Heart left ventricle (tissue), 13 donors: ENCODE data around the gene MRM2.

ENCODE experiments used
- POLR2A ChIP-seq, 2 donors: fragments of 450-650 bp; IDR thresholded peaks; one replicate each; pipeline ENCODE4 v1.6.1; 2017; ENCODE audit warnings: antibody characterized with exemption in 2 of 2, mild to moderate bottlenecking in 2 of 2, moderate library complexity in 2 of 2
- TF ChIP-seq, protein P1 (sequence below), 12 donors: fragments of 200-600 bp; sonication (generic) in 4 of 12; IDR thresholded peaks; one replicate each; pipeline versions ENCODE4 v1.5.0 to v1.8.0; 2018 to 2022; ENCODE audit warnings: antibody characterized with exemption in 12 of 12, mild to moderate bottlenecking in 5 of 12
- donor health status: ischemic (EF 13 %, LVEDD 7.1; RV severe dilation, severe dysfunction).
- donor health status: DM: no; HTN: yes; CAD: no.
- donor health status: DM: no; HTN: no; CAD: no.
- donor health status: ischemic (EF 25% LVEDD 6.9; RV normal size, moderate dysfunction).
- donor health status: ischemic (EF 25% LVEDD 5.7; RV mildly dilated, moderate dysfunction).
- donor health status: ischemic (EF 35%, LVEDD 5.7; RV mildly dilated, moderate dysfunction).
- donor health status: nonischemic (EF 11% LVEDD 7.7; RV severe dilation, severe dysfunction).
- donor health status: DM: yes; HTN: yes; CAD: no.
- donor health status: PGD.
- donor health status: ischemic (EF 29% LVEDD 5.4; RV normal size, mild dysfunction).
- donor health status: nonischemic (EF 23%, LVEDD 6.1; RV moderate dilation, normal function).

DNA sequence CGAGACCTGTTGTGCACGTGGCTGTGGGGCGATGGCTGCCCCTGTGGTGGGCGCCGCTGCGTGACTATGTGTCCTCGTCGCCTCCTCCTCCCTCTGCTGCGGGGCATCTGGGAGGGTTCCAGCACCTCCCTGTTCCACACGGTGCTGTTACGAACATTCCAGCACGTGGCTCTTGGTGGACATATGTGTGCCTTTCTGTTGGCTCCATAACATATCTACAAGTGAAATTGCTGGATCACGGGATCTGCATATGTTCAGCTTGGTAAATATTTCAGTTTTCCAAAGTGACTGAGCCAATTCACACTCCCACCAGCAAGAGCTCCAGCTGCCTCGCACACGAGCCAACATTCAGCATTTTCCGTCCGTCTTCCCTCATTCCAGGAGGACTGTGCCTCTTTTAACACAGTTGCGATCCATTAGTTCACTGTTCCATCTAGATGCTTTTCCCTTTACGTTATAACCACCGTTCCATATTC lies 47.1 kb upstream of the MRM2 start:
- TF ChIP-seq, protein P1, sequence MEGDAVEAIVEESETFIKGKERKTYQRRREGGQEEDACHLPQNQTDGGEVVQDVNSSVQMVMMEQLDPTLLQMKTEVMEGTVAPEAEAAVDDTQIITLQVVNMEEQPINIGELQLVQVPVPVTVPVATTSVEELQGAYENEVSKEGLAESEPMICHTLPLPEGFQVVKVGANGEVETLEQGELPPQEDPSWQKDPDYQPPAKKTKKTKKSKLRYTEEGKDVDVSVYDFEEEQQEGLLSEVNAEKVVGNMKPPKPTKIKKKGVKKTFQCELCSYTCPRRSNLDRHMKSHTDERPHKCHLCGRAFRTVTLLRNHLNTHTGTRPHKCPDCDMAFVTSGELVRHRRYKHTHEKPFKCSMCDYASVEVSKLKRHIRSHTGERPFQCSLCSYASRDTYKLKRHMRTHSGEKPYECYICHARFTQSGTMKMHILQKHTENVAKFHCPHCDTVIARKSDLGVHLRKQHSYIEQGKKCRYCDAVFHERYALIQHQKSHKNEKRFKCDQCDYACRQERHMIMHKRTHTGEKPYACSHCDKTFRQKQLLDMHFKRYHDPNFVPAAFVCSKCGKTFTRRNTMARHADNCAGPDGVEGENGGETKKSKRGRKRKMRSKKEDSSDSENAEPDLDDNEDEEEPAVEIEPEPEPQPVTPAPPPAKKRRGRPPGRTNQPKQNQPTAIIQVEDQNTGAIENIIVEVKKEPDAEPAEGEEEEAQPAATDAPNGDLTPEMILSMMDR (IDR thresholded peaks at IDR 0.05): no peak
- no peak for TF ChIP-seq POLR2A (IDR thresholded peaks at IDR 0.05)
